ENCODE measurements around the gene GPD1.

- TF ChIP-seq CTCF (IDR thresholded peaks at IDR 0.05): no peak
- TF ChIP-seq POLR2A (IDR thresholded peaks at IDR 0.05): no peak
Measured at GRCh38 chr12:50149311-50149710, 45.5 kb downstream of the GPD1 start.
